ENCODE results near the gene MYO1A.

MYO1A gene

GRCh38 chr12:57096748-57097553 is 47.0 kb upstream of the MYO1A start:
- H3K27ac ChIP-seq (ENCODE audit: low read length), result no peak overlapping the region

GRCh38 chr12:57096099-57096572 is 46.2 kb upstream of the MYO1A start:
- H3K27ac ChIP-seq (ENCODE audit: low read length), result peak overlapping the region; percentile 1; the same call in 1 of the 2 replicates
- H3K4me3 ChIP-seq (ENCODE audit: low read length), result no peak overlapping the region
- no peaks in the 10 kb centered on the region for H3K9me3 ChIP-seq (ENCODE audit: insufficient read depth, low read length)
- H3K36me3 ChIP-seq (replicated peaks; ENCODE audit: low read depth, low read length), result peaks cover 46% of the 10 kb centered on the region
- H3K4me1 ChIP-seq (ENCODE audit: low read length), result peaks cover 18% of the 10 kb centered on the region
- H3K9ac ChIP-seq (ENCODE audit: low read length), result no peak overlapping the region
- no peaks in the 10 kb centered on the region for H3K27me3 ChIP-seq (ENCODE audit: low read depth, low read length)
- TF ChIP-seq CTCF (IDR thresholded peaks at IDR 0.05; ENCODE audit: low read depth, low read length) (no peak), EZH2phosphoT487 (IDR thresholded peaks at IDR 0.05; ENCODE audit: low read depth) (no peak)
- peaks cover 21% of the 10 kb centered on the region for H4K20me1 ChIP-seq (ENCODE audit: insufficient read depth, low read length)
- no peaks in the 10 kb centered on the region for H3K79me2 ChIP-seq (ENCODE audit: low read length)
- no peak overlapping the region for H3K4me2 ChIP-seq (ENCODE audit: low read length)
- H2AFZ ChIP-seq (ENCODE audit: low read depth, low read length), result no peak overlapping the region

More at GRCh38 chr12:57096748-57097553, 47.0 kb upstream of the MYO1A start:
- no peaks in the 10 kb centered on the region for H3K27me3 ChIP-seq (ENCODE audit: low read depth, low read length)
- H3K9me3 ChIP-seq (ENCODE audit: insufficient read depth, low read length), result no peaks in the 10 kb centered on the region
- peaks cover 18% of the 10 kb centered on the region for H3K4me1 ChIP-seq (ENCODE audit: low read length)
- H2AFZ ChIP-seq (ENCODE audit: low read depth, low read length), result no peak overlapping the region
- peaks cover 49% of the 10 kb centered on the region for H3K36me3 ChIP-seq (replicated peaks; ENCODE audit: low read depth, low read length)
- TF ChIP-seq EZH2phosphoT487 (IDR thresholded peaks at IDR 0.05; ENCODE audit: low read depth) (no peak), CTCF (IDR thresholded peaks at IDR 0.05; ENCODE audit: low read depth, low read length) (no peak)
- H3K4me2 ChIP-seq (ENCODE audit: low read length), result no peak overlapping the region
- H4K20me1 ChIP-seq (ENCODE audit: insufficient read depth, low read length), result peaks cover 21% of the 10 kb centered on the region
- H3K4me3 ChIP-seq (ENCODE audit: low read length), result no peak overlapping the region
- no peak overlapping the region for H3K9ac ChIP-seq (ENCODE audit: low read length)
- H3K79me2 ChIP-seq (ENCODE audit: low read length), result no peaks in the 10 kb centered on the region

GRCh38 chr12:57095440-57095839 is 45.5 kb upstream of the MYO1A start:
- Histone ChIP-seq H3K9me3 (ENCODE audit: insufficient read depth, low read length) (no peaks in the 10 kb centered on the region), H2AFZ (ENCODE audit: low read depth, low read length) (no peak overlapping the region), H3K79me2 (ENCODE audit: low read length) (no peaks in the 10 kb centered on the region), H3K9ac (ENCODE audit: low read length) (no peak overlapping the region), H4K20me1 (ENCODE audit: insufficient read depth, low read length) (peaks cover 21% of the 10 kb centered on the region), H3K4me3 (ENCODE audit: low read length) (no peak overlapping the region), H3K4me2 (ENCODE audit: low read length) (no peak overlapping the region), H3K27me3 (ENCODE audit: low read depth, low read length) (no peaks in the 10 kb centered on the region), H3K4me1 (ENCODE audit: low read length) (peaks cover 18% of the 10 kb centered on the region), H3K36me3 (replicated peaks; ENCODE audit: low read depth, low read length) (peaks cover 46% of the 10 kb centered on the region), H3K27ac (ENCODE audit: low read length) (peak overlapping the region; percentile 1; the same call in 1 of the 2 replicates)
- TF ChIP-seq CTCF (IDR thresholded peaks at IDR 0.05; ENCODE audit: low read depth, low read length), result no peak
- no peak for TF ChIP-seq EZH2phosphoT487 (IDR thresholded peaks at IDR 0.05; ENCODE audit: low read depth)
